Mesenteric fat pad (tissue), 1 donor: Measurements from ENCODE around the gene KRT76. TPM values are rescaled to one million over a fixed set of nuclear protein-coding genes. Genes with fewer than 3 reads are reported as not detected.

Experiments used
- DNase-seq: peaks from one replicate; pipeline ENCODE4 v3.0.0-alpha.2; 2020; ENCODE audit warnings: low spot score
- total RNA-seq: library from RNA; stranded (reverse); fragmentation: NEBNext Ultra II Directional; extraction: Animal tissue kit (Norgen Biotek cat#: 25700); gene quantifications from one replicate; pipeline ENCODE4 v1.2.1, GENCODE V29; 2021
- donor health status: DM: yes; HTN: yes; CAD: no.

Gene KRT76
- total RNA-seq, 1 donor from 2014 or later = not detected

- no peak for DNase-seq
Observed at GRCh38 chr12:52813885-52814709, 37.0 kb upstream of the KRT76 start, which contains the start of gene KRT4. Gene KRT4, minus strand, starts transcription at chr12:52814116. Its CDS starts 58 bp downstream, at chr12:52814058.

GRCh38 chr12:52813203-52813819 lies 36.2 kb upstream of the KRT76 start:
- no peak for DNase-seq

- no peak for DNase-seq
Observed at GRCh38 chr12:52812749-52813148, 35.6 kb upstream of the KRT76 start.

- DNase-seq = no peak
Observed at GRCh38 chr12:52812073-52812400, 34.9 kb upstream of the KRT76 start.

- DNase-seq = no peak
Observed at GRCh38 chr12:52811191-52812072, 34.3 kb upstream of the KRT76 start.

- no peak for DNase-seq
Observed at GRCh38 chr12:52810554-52810953, 33.4 kb upstream of the KRT76 start.

- no peak for DNase-seq
Observed at GRCh38 chr12:52809166-52809565, 32.0 kb upstream of the KRT76 start.

- DNase-seq = no peak
Observed at GRCh38 chr12:52808573-52809160, 31.5 kb upstream of the KRT76 start.

- no peak for DNase-seq
Observed at GRCh38 chr12:52807544-52808470, 30.7 kb upstream of the KRT76 start.

GRCh38 chr12:52806821-52807543 lies 29.8 kb upstream of the KRT76 start:
- no peak for DNase-seq

- DNase-seq = no peak
Observed at GRCh38 chr12:52806169-52806811, 29.1 kb upstream of the KRT76 start.

- no peak for DNase-seq
Observed at GRCh38 chr12:52805739-52806138, 28.6 kb upstream of the KRT76 start.

- DNase-seq = no peak
Observed at GRCh38 chr12:52805000-52805399, 27.9 kb upstream of the KRT76 start.

- DNase-seq = no peak
Observed at GRCh38 chr12:52802442-52802841, 25.3 kb upstream of the KRT76 start.

- no peak for DNase-seq
Observed at GRCh38 chr12:52801773-52802172, 24.6 kb upstream of the KRT76 start.

- no peak for DNase-seq
Observed at GRCh38 chr12:52800259-52800917, 23.2 kb upstream of the KRT76 start.

- DNase-seq = no peak
Observed at GRCh38 chr12:52799505-52800211, 22.5 kb upstream of the KRT76 start.
